GM21360 (cell line): Measurements from ENCODE around the gene HSD17B3.
"Not testable (repeated sequence)": the region's sequence is repeated elsewhere in the genome, so short reads cannot be mapped to it uniquely, and the experiment has no call there.

Experiments
- ATAC-seq: cut with Tn5 transposase; IDR thresholded peaks from one replicate; pipeline ENCODE4 v1.9.1; 2021; ENCODE audit warnings: mild to moderate bottlenecking, moderate library complexity; ENCODE audit not compliant: unreplicated experiment

HSD17B3 gene

GRCh38 chr9:96201140-96201539 is 100.8 kb downstream of the HSD17B3 start:
- no peak for ATAC-seq

GRCh38 chr9:96199006-96199405 is 103.0 kb downstream of the HSD17B3 start:
- no peak for ATAC-seq

- ATAC-seq: no peak
Measured at GRCh38 chr9:96195541-96195940, 106.4 kb downstream of the HSD17B3 start.

GRCh38 chr9:96193236-96193755 is 108.7 kb downstream of the HSD17B3 start:
- no peak for ATAC-seq

- ATAC-seq: no peak
Measured at GRCh38 chr9:96192710-96193109, 109.3 kb downstream of the HSD17B3 start.

GRCh38 chr9:96189995-96190394 is 112.0 kb downstream of the HSD17B3 start:
- ATAC-seq: no peak

GRCh38 chr9:96189581-96189980 is 112.4 kb downstream of the HSD17B3 start:
- ATAC-seq: not testable (repeated sequence)

GRCh38 chr9:96188571-96188970 is 113.4 kb downstream of the HSD17B3 start:
- ATAC-seq: no peak

GRCh38 chr9:96187151-96187555 is 114.8 kb downstream of the HSD17B3 start:
- no peak for ATAC-seq

GRCh38 chr9:96186591-96187011 is 115.4 kb downstream of the HSD17B3 start:
- ATAC-seq: no peak

GRCh38 chr9:96185518-96186156 is 116.3 kb downstream of the HSD17B3 start:
- ATAC-seq: no peak
